B cell (primary cell): Measurements from ENCODE around the gene QRICH1.

ENCODE experiments used
- CTCF ChIP-seq: fragments of 200-600 bp; IDR thresholded peaks from one replicate; pipeline ENCODE4 v1.8.0; 2022; ENCODE audit warnings: antibody characterized with exemption, mild to moderate bottlenecking
- EZH2 ChIP-seq: IDR thresholded peaks from 2 replicates; pipeline ENCODE4 v1.6.1; 2012; ENCODE audit warnings: borderline replicate concordance, low read depth, mild to moderate bottlenecking, moderate library complexity, low read length; ENCODE audit not compliant: insufficient read depth, poor library complexity, severe bottlenecking

- TF ChIP-seq CTCF (no peak), EZH2 (no peak)
These were observed 65.6 kb downstream of the QRICH1 start for GRCh38 chr3:49028298-49028672.
